Measurements from ENCODE around the gene LYPD6B.

GRCh38 chr2:149055751-149056150 is 17.3 kb downstream of the LYPD6B start:
- no peak for TF ChIP-seq POLR2A (IDR thresholded peaks at IDR 0.05; ENCODE audit: borderline replicate concordance, extremely low read depth, insufficient read depth, insufficient read length)
- TF ChIP-seq CTCF (IDR thresholded peaks at IDR 0.05 in 2 of 3, conservative IDR thresholded peaks at IDR 0.05 in 1 of 3; ENCODE audit: borderline replicate concordance in 1 of 3, insufficient read depth in 1 of 3, low read depth in 2 of 3, low read length in 2 of 3): no peak
- TF ChIP-seq RAD21 (IDR thresholded peaks at IDR 0.05; ENCODE audit: low read depth): no peak
- TF ChIP-seq EZH2 (IDR thresholded peaks at IDR 0.05): no peak
- no peak for TF ChIP-seq POLR2AphosphoS5 (IDR thresholded peaks at IDR 0.05; ENCODE audit: low read depth, low read length)
- no peak for TF ChIP-seq JUND (IDR thresholded peaks at IDR 0.05)
- TF ChIP-seq YY1 (IDR thresholded peaks at IDR 0.05; ENCODE audit: extremely low read depth, insufficient replicate concordance, low read depth, low read length): no peak
- TF ChIP-seq ATF3 (IDR thresholded peaks at IDR 0.05): no peak
- TF ChIP-seq CBX3 (IDR thresholded peaks at IDR 0.05; ENCODE audit: low read depth): no peak
- no peak for TF ChIP-seq TCF7L2 (IDR thresholded peaks at IDR 0.05; ENCODE audit: borderline replicate concordance, extremely low read depth, insufficient read depth, insufficient read length)
- TF ChIP-seq MAX (IDR thresholded peaks at IDR 0.05): no peak
- TF ChIP-seq SIN3A (IDR thresholded peaks at IDR 0.05; ENCODE audit: low read depth): no peak
- TF ChIP-seq ZBTB33 (IDR thresholded peaks at IDR 0.05; ENCODE audit: extremely low read depth, insufficient replicate concordance, low read length): no peak
- no peak for TF ChIP-seq EGR1 (IDR thresholded peaks at IDR 0.05; ENCODE audit: low read depth)
